A673 (cell line): Measurements from ENCODE around the gene JUP. TPM values are rescaled to one million over a fixed set of nuclear protein-coding genes. Genes with fewer than 3 reads are reported as not detected.

ENCODE experiments used
- BruUV-seq: library from RNA; stranded (reverse); fragments of 400-500 nt; replicated peaks from 2 replicates; lab custom pipeline; 2021; lab: Mats Ljungman, UMichigan
- CTCF ChIA-PET: fragments of 300-600 bp; sonication (Branson Sonifier 250); formaldehyde crosslinking; loops from one replicate; lab custom pipeline; 2022; ENCODE audit warnings: antibody characterized with exemption; lab: Charles Lee
- POLR2A ChIA-PET: fragments of 300-600 bp; sonication (Branson Sonifier 250); formaldehyde crosslinking; loops from one replicate; lab custom pipeline; 2022; ENCODE audit warnings: antibody characterized with exemption; ENCODE audit not compliant: low non-redundant PET; lab: Charles Lee
- DNase-seq: peaks from one replicate; pipeline ENCODE4 v3.0.0-alpha.2; 2015; ENCODE audit warnings: low spot score
- H3K27ac ChIP-seq: fragments of 200-600 bp; sonication (generic); 2 replicates; pipeline ENCODE4 v1.5.1; 2016; ENCODE audit warnings: mixed run types, low read depth, mild to moderate bottlenecking, mixed read lengths, antibody characterized with exemption, low read length; ENCODE audit not compliant: poor library complexity, severe bottlenecking
- H3K27me3 ChIP-seq: fragments of 200-600 bp; sonication (generic); replicated peaks from 2 replicates; pipeline ENCODE4 v1.6.1; 2017; ENCODE audit warnings: mixed run types, low read depth, mild to moderate bottlenecking, mixed read lengths, antibody characterized with exemption, low read length; ENCODE audit not compliant: insufficient read depth, poor library complexity
- H3K36me3 ChIP-seq: fragments of 200-600 bp; sonication (generic); 2 replicates; pipeline ENCODE4 v1.6.1; 2016; ENCODE audit warnings: mixed run types, mild to moderate bottlenecking, mixed read lengths, antibody characterized with exemption, low read length; ENCODE audit not compliant: insufficient read depth, poor library complexity, severe bottlenecking
- H3K4me1 ChIP-seq: fragments of 200-600 bp; sonication (generic); 2 replicates; pipeline ENCODE4 v1.6.1; 2017; ENCODE audit warnings: mixed run types, mild to moderate bottlenecking, mixed read lengths, antibody characterized with exemption, low read length; ENCODE audit not compliant: insufficient read depth, poor library complexity, severe bottlenecking
- H3K4me3 ChIP-seq: fragments of 200-600 bp; sonication (generic); 2 replicates; pipeline ENCODE4 v1.5.1; 2016; ENCODE audit warnings: low read depth, mixed run types, mild to moderate bottlenecking, mixed read lengths, low read length; ENCODE audit not compliant: poor library complexity, severe bottlenecking
- H3K9me3 ChIP-seq: fragments of 200-600 bp; sonication (generic); 2 replicates; pipeline ENCODE4 v1.6.1; 2016; ENCODE audit warnings: mixed run types, low read depth, mild to moderate bottlenecking, mixed read lengths, antibody characterized with exemption, low read length; ENCODE audit not compliant: poor library complexity, severe bottlenecking
- CTCF ChIP-seq: fragments of 300-800, 200-600 bp; sonication (generic); conservative IDR thresholded peaks from 2 replicates; pipeline ENCODE4 v1.5.1; 2017; ENCODE audit warnings: low read depth, mild to moderate bottlenecking, antibody characterized with exemption, low read length, moderate library complexity, mixed read lengths
- EZH2 ChIP-seq: fragments of 200-600 bp; sonication (generic); IDR thresholded peaks from 2 replicates; pipeline ENCODE4 v1.6.1; 2017; ENCODE audit warnings: borderline replicate concordance, low read depth, mild to moderate bottlenecking, mixed read lengths, antibody characterized with exemption, low read length; ENCODE audit not compliant: poor library complexity, severe bottlenecking
- intact Hi-C: fragments of 100-400 bp; cut with micrococcal nuclease; formaldehyde crosslinking; loops from one replicate; pipeline ENCODE4 v1.10.0; 2022; ENCODE audit not compliant: unreplicated experiment
- total RNA-seq: library from RNA; stranded (reverse); gene quantifications from 2 replicates; pipeline ENCODE4 v1.2.3, GENCODE V29; 2021

The JUP gene
- total RNA-seq, 1 experiment from 2014 or later = 15.7 TPM

- POLR2A ChIA-PET = no interaction called here
- DNase-seq = no peak
- Histone ChIP-seq H3K4me1 (no peaks in the 10 kb centered on the region), H3K27me3 (no peaks in the 10 kb centered on the region), H3K4me3 (no peak overlapping the region), H3K36me3 (no peaks in the 10 kb centered on the region), H3K9me3 (no peaks in the 10 kb centered on the region), H3K27ac (no peak overlapping the region)
- intact Hi-C loops = no loop called here
- TF ChIP-seq CTCF (no peak), EZH2 (no peak)
- BruUV-seq = no TSS peak
- CTCF ChIA-PET = no interaction called here
Measured at GRCh38 chr17:41792845-41793783, 6.6 kb upstream of the JUP start.

- Histone ChIP-seq H3K27me3 (no peaks in the 10 kb centered on the region), H3K4me3 (no peak overlapping the region), H3K4me1 (peaks cover 12% of the 10 kb centered on the region), H3K9me3 (no peaks in the 10 kb centered on the region), H3K27ac (no peak overlapping the region), H3K36me3 (no peaks in the 10 kb centered on the region)
- intact Hi-C loops = no loop called here
- ChIA-PET CTCF (interaction anchor here (0.7 to 1.0 kb wide), 2 partner anchors 24 to 176 kb away, joined by 3 to 5 read pairs; partner anchors contain the start of gene P3H4), POLR2A (no interaction called here)
- TF ChIP-seq CTCF (no peak), EZH2 (no peak)
- no TSS peak for BruUV-seq
- no peak for DNase-seq
Measured at GRCh38 chr17:41787021-41787418, 509 bp upstream of the JUP start.

GRCh38 chr17:41785859-41786226, 668 bp downstream of the JUP start:
- H3K36me3 ChIP-seq = no peaks in the 10 kb centered on the region
- peak overlapping the region; percentile 40 for H3K27ac ChIP-seq
- intact Hi-C loops = no loop called here
- no TSS peak for BruUV-seq
- H3K9me3 ChIP-seq = no peaks in the 10 kb centered on the region
- no peaks in the 10 kb centered on the region for H3K27me3 ChIP-seq
- peaks cover 12% of the 10 kb centered on the region for H3K4me1 ChIP-seq
- no peak for TF ChIP-seq EZH2
- no peak for TF ChIP-seq CTCF
- peak overlapping the region; percentile 59 for H3K4me3 ChIP-seq
- CTCF ChIA-PET = no interaction called here
- POLR2A ChIA-PET = no interaction called here
- peak; percentile 9 for DNase-seq
